GM23338 (cell line): ENCODE results near the gene ZFHX2. TPM values are rescaled to one million over a fixed set of nuclear protein-coding genes. Genes with fewer than 3 reads are reported as not detected.

Source experiments
- ATAC-seq: fragments of 200-7000 bp; cut with Tn5 transposase; 3 replicates; pipeline ENCODE4 v1.9.1; 2020
- DNase-seq: peaks from one replicate; pipeline ENCODE4 v3.0.0-alpha.2; 2015; ENCODE audit warnings: low spot score
- H2AFZ ChIP-seq: fragments of 200-600 bp; sonication (generic); 2 replicates; pipeline ENCODE4 v1.8.0; 2016; ENCODE audit warnings: antibody characterized with exemption, mild to moderate bottlenecking, moderate library complexity
- H3F3A ChIP-seq: fragments of 200-600 bp; sonication (generic); replicated peaks from 2 replicates; pipeline ENCODE4 v1.8.0; 2017; ENCODE audit warnings: antibody characterized with exemption, mixed run types, low read depth
- H3K27ac ChIP-seq: fragments of 200-600 bp; sonication (generic); 2 replicates; pipeline ENCODE4 v1.6.1; 2016; ENCODE audit warnings: low read depth
- H3K27me3 ChIP-seq: fragments of 200-600 bp; sonication (generic); 2 replicates; pipeline ENCODE4 v1.8.0; 2016; ENCODE audit warnings: mild to moderate bottlenecking, mixed run types, moderate library complexity; ENCODE audit not compliant: insufficient read depth
- H3K36me3 ChIP-seq: fragments of 200-600 bp; sonication (generic); 2 replicates; pipeline ENCODE4 v1.8.0; 2016; ENCODE audit warnings: mild to moderate bottlenecking; ENCODE audit not compliant: insufficient read depth
- H3K4me1 ChIP-seq: fragments of 200-600 bp; sonication (generic); 2 replicates; pipeline ENCODE4 v1.8.0; 2016; ENCODE audit warnings: mild to moderate bottlenecking, moderate library complexity; ENCODE audit not compliant: insufficient read depth
- H3K4me2 ChIP-seq: fragments of 200-600 bp; sonication (generic); 2 replicates; pipeline ENCODE4 v1.7.1; 2017; ENCODE audit warnings: mixed run types
- H3K4me3 ChIP-seq: fragments of 200-600 bp; sonication (generic); 2 replicates; pipeline ENCODE4 v1.6.1; 2016; ENCODE audit warnings: mixed run types
- H3K79me2 ChIP-seq: fragments of 200-600 bp; sonication (generic); replicated peaks from 2 replicates; pipeline ENCODE4 v1.8.0; 2017; ENCODE audit warnings: mild to moderate bottlenecking; ENCODE audit not compliant: insufficient read depth
- H3K9me2 ChIP-seq: fragments of 200-600 bp; sonication (generic); 2 replicates; pipeline ENCODE4 v1.8.0; 2017; ENCODE audit not compliant: insufficient read depth
- H4K20me1 ChIP-seq: fragments of 200-600 bp; sonication (generic); replicated peaks from 2 replicates; pipeline ENCODE4 v1.8.0; 2017; ENCODE audit warnings: mild to moderate bottlenecking; ENCODE audit not compliant: insufficient read depth
- H3K27ac Mint-ChIP-seq: 2 replicates; pipeline ENCODE4 v1.8.0; 2020; ENCODE audit warnings: inconsistent platforms, mild to moderate bottlenecking, moderate library complexity, mixed read lengths
- H3K27me3 Mint-ChIP-seq: 3 replicates; pipeline ENCODE4 v1.8.0; 2022; ENCODE audit warnings: low read depth, mild to moderate bottlenecking, moderate library complexity, mixed read lengths, inconsistent platforms; ENCODE audit not compliant: insufficient read depth, poor library complexity
- H3K36me3 Mint-ChIP-seq: 3 replicates; pipeline ENCODE4 v1.8.0; 2021; ENCODE audit warnings: low read depth, mild to moderate bottlenecking, inconsistent platforms, moderate library complexity, mixed read lengths
- H3K4me1 Mint-ChIP-seq: 3 replicates; pipeline ENCODE4 v1.8.0; 2020; ENCODE audit warnings: mild to moderate bottlenecking, inconsistent platforms, mixed read lengths
- H3K4me3 Mint-ChIP-seq: 3 replicates; pipeline ENCODE4 v1.8.0; 2021; ENCODE audit warnings: moderate library complexity, mild to moderate bottlenecking, inconsistent platforms, mixed read lengths
- H3K9me3 Mint-ChIP-seq: 3 replicates; pipeline ENCODE4 v1.8.0; 2020; ENCODE audit warnings: moderate library complexity, mild to moderate bottlenecking, inconsistent platforms, mixed read lengths
- CREB1 ChIP-seq: fragments of 250-450 bp; sonication (Bioruptor Pico); IDR thresholded peaks from 2 replicates; pipeline ENCODE4 v1.5.0; 2020; ENCODE audit warnings: low read depth, mild to moderate bottlenecking, moderate library complexity
- CTCF ChIP-seq, 2 experiments: fragments of 200-600 bp in 1 of 2; sonication (generic) in 1 of 2; conservative IDR thresholded peaks; 2 replicates each; pipeline versions ENCODE4 v1.5.1 to v1.6.1; 2016 to 2017; ENCODE audit warnings: antibody characterized with exemption in 2 of 2, low read depth in 2 of 2, mild to moderate bottlenecking in 2 of 2, moderate library complexity in 1 of 2
- ETS1 ChIP-seq: IDR thresholded peaks from 2 replicates; pipeline ENCODE4 v1.6.1; 2016; ENCODE audit warnings: antibody characterized with exemption
- EZH2 ChIP-seq: fragments of 200-600 bp; sonication (generic); IDR thresholded peaks from one replicate; pipeline ENCODE4 v1.8.0; 2017; ENCODE audit warnings: antibody characterized with exemption, mild to moderate bottlenecking, low read depth; ENCODE audit not compliant: unreplicated experiment
- EZH2phosphoT487 ChIP-seq: fragments of 200-600 bp; sonication (generic); IDR thresholded peaks from one replicate; pipeline ENCODE4 v1.8.1; 2018; ENCODE audit warnings: antibody characterized with exemption; ENCODE audit not compliant: unreplicated experiment
- JUNB ChIP-seq: IDR thresholded peaks from one replicate; pipeline ENCODE4 v1.6.1; 2016; ENCODE audit warnings: antibody characterized with exemption; ENCODE audit not compliant: unreplicated experiment
- NANOG ChIP-seq: IDR thresholded peaks from 2 replicates; pipeline ENCODE4 v1.6.1; 2016; ENCODE audit warnings: antibody characterized with exemption, borderline replicate concordance
- POLR2AphosphoS5 ChIP-seq: IDR thresholded peaks from 2 replicates; pipeline ENCODE4 v1.6.1; 2016; ENCODE audit warnings: antibody characterized with exemption, low read depth
- REST ChIP-seq: IDR thresholded peaks from one replicate; pipeline ENCODE4 v1.6.1; 2018; ENCODE audit warnings: antibody characterized with exemption; ENCODE audit not compliant: unreplicated experiment
- STAT1 ChIP-seq: IDR thresholded peaks from one replicate; pipeline ENCODE4 v1.6.1; 2016; ENCODE audit warnings: antibody characterized with exemption; ENCODE audit not compliant: unreplicated experiment
- polyA plus RNA-seq: library from polyadenylated mRNA; unstranded; fragments of >200 nt; fragmentation: Nextera tagmentation; extraction: Ambion mirVana; gene quantifications from 2 replicates; pipeline ENCODE4 v1.2.1, GENCODE V29; 2016
- total RNA-seq: library from RNA; depleted of rRNA; stranded (reverse); fragments of >200 nt; shearing (Covaris generic); gene quantifications from 2 replicates; pipeline ENCODE4 v1.2.3, GENCODE V29; 2014

Gene ZFHX2
- total and polyA plus RNA-seq, 2 experiments from 2014 or later = 11.6 to 18.5 TPM

GRCh38 chr14:23564876-23565275 lies 13.3 kb upstream of the ZFHX2 start:
- ATAC-seq (no peak), DNase-seq (no peak)
- Mint-ChIP-seq H3K4me1 (peaks cover 34% of the 10 kb centered on the region), H3K9me3 (peaks cover 4% of the 10 kb centered on the region; the same call in 1 of the 3 replicates), H3K27ac (no peak overlapping the region), H3K36me3 (peaks cover 39% of the 10 kb centered on the region), H3K4me3 (0 out of 3 replicates have a peak overlapping the region, but pooled peaks have one; percentile 4), H3K27me3 (peaks cover 40% of the 10 kb centered on the region)
- H3K27ac ChIP-seq = no peak overlapping the region
- H2AFZ ChIP-seq = no peak overlapping the region
- no peaks in the 10 kb centered on the region for H3K27me3 ChIP-seq
- H3K4me2 ChIP-seq = no peak overlapping the region
- H3K79me2 ChIP-seq = no peaks in the 10 kb centered on the region
- no peaks in the 10 kb centered on the region for H4K20me1 ChIP-seq
- peaks cover 15% of the 10 kb centered on the region for H3F3A ChIP-seq
- TF ChIP-seq CTCF (conservative IDR thresholded peaks at IDR 0.05; ENCODE audit: low read depth in 2 of 2) = no peak
- H3K4me1 ChIP-seq = peaks cover 31% of the 10 kb centered on the region
- H3K36me3 ChIP-seq = no peaks in the 10 kb centered on the region
- no peak overlapping the region for H3K4me3 ChIP-seq
- H3K9me2 ChIP-seq = no peaks in the 10 kb centered on the region

- TF ChIP-seq EZH2 (no peak), ETS1 (no peak)
- H3K27me3 ChIP-seq = no peaks in the 10 kb centered on the region
- peaks cover 11% of the 10 kb centered on the region for H3F3A ChIP-seq
- H3K27me3 Mint-ChIP-seq = peaks cover 39% of the 10 kb centered on the region
- no peaks in the 10 kb centered on the region for H3K36me3 ChIP-seq
- peaks cover 27% of the 10 kb centered on the region for H3K4me1 ChIP-seq
- no peaks in the 10 kb centered on the region for H4K20me1 ChIP-seq
- peaks cover 44% of the 10 kb centered on the region for H3K36me3 Mint-ChIP-seq
- H3K9me2 ChIP-seq = no peaks in the 10 kb centered on the region
- no peak for ATAC-seq
- no peak overlapping the region; the same call in 2 of the 3 replicates for H3K4me3 Mint-ChIP-seq
- no peak overlapping the region for H2AFZ ChIP-seq
- peaks cover 33% of the 10 kb centered on the region for H3K4me1 Mint-ChIP-seq
- H3K27ac ChIP-seq = no peak overlapping the region
- H3K4me3 ChIP-seq = no peak overlapping the region
- DNase-seq = no peak
- H3K27ac Mint-ChIP-seq = no peak overlapping the region
- no peaks in the 10 kb centered on the region for H3K79me2 ChIP-seq
- peaks cover 3% of the 10 kb centered on the region; the same call in 1 of the 3 replicates for H3K9me3 Mint-ChIP-seq
- H3K4me2 ChIP-seq = no peak overlapping the region
Observed at GRCh38 chr14:23564181-23564812, 12.7 kb upstream of the ZFHX2 start.

GRCh38 chr14:23563473-23564180 lies 12.1 kb upstream of the ZFHX2 start:
- Histone ChIP-seq H3K4me1 (peaks cover 27% of the 10 kb centered on the region), H3K79me2 (no peaks in the 10 kb centered on the region), H3K9me2 (no peaks in the 10 kb centered on the region), H3F3A (peaks cover 9% of the 10 kb centered on the region; the same call in 1 of the 2 replicates), H3K36me3 (no peaks in the 10 kb centered on the region), H4K20me1 (no peaks in the 10 kb centered on the region; the same call in 1 of the 2 replicates), H3K4me3 (no peak overlapping the region), H3K4me2 (no peak overlapping the region), H3K27me3 (no peaks in the 10 kb centered on the region), H2AFZ (no peak overlapping the region), H3K27ac (no peak overlapping the region)
- ATAC-seq (no peak), DNase-seq (no peak)
- H3K36me3 Mint-ChIP-seq = peaks cover 50% of the 10 kb centered on the region
- H3K27ac Mint-ChIP-seq = no peak overlapping the region
- peaks cover 38% of the 10 kb centered on the region for H3K27me3 Mint-ChIP-seq
- no peak overlapping the region for H3K4me3 Mint-ChIP-seq
- peaks cover 33% of the 10 kb centered on the region for H3K4me1 Mint-ChIP-seq
- H3K9me3 Mint-ChIP-seq = no peaks in the 10 kb centered on the region; the same call in 2 of the 3 replicates
- TF ChIP-seq EZH2phosphoT487 (no peak), NANOG (no peak), EZH2 (no peak), CREB1 (CRISPR knock-in tag) (no peak), JUNB (no peak), REST (no peak), POLR2AphosphoS5 (no peak), STAT1 (no peak)
